ENCODE measurements around the gene GJB6.
"Not testable (repeated sequence)": the region's sequence is repeated elsewhere in the genome, so short reads cannot be mapped to it uniquely, and the experiment has no call there.

Gene GJB6

GRCh38 chr13:20231839-20232555, at the start of gene GJB6:
TSS of gene GJB6 (minus strand) at chr13:20232319. CDS start at chr13:20223480, 8,839 bp downstream.
- in situ Hi-C loops (cut with HindIII; ENCODE audit: low sequenced_read_pairs) = no loop called here

- in situ Hi-C loops (cut with HindIII; ENCODE audit: low sequenced_read_pairs) = not testable (repeated sequence)
Measured at GRCh38 chr13:20276901-20277300, 44.8 kb upstream of the GJB6 start.

DNA sequence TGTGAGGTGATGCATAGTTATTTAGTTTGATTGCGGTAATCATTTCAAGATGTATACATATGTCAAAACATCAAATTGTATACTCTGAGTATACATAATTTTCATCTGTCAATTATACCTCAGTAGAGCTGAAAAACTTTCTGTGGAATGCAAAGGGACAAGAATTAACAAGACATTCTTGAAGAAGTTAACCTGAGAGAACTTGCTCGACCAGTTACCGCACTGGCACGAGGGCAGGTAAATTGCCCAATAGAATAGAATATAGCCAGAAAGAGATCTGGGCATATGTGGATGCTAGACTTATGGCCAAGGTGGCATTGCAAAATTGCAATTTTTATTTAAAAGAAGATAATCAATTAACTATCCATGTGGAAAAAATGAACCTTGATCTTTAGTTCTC, 42.3 kb upstream of the GJB6 start:
- in situ Hi-C loops (cut with HindIII; ENCODE audit: low sequenced_read_pairs) = no loop called here

DNA sequence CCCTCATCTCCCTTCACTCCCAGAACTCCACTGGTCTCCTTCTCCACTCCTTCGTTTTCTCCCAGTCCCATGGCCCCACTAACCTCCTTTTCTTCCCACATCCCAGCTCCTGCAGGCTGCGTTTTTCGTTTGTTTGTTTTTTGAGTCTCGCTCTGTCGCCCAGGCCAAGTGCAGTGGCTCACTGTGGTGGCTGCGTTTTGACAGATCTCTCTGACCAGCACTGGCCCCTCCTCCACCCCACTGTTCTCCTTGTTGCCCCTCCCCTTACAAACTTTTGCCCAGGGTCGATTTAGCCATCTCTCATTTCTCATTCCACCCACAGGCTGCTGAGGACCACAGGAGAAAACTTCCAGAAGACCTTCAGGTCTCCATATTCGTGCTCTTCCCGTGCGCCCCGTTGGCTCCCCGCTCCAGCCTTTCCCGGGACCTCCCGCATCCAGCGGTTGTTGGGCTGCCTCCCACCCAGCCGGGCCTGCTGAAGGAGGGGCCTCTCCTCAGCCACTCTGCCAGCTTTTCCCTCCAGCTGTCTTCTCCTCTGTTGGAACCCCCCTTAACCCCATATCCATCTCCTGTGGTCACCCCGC, 40.6 kb upstream of the GJB6 start:
- in situ Hi-C loops (cut with HindIII; ENCODE audit: low sequenced_read_pairs) = no loop called here

GRCh38 chr13:20272104-20272503, 40.0 kb upstream of the GJB6 start:
- in situ Hi-C loops (cut with HindIII; ENCODE audit: low sequenced_read_pairs) = no loop called here

- in situ Hi-C loops (cut with HindIII; ENCODE audit: low sequenced_read_pairs) = no loop called here
Measured at GRCh38 chr13:20271441-20271840, 39.3 kb upstream of the GJB6 start.

DNA sequence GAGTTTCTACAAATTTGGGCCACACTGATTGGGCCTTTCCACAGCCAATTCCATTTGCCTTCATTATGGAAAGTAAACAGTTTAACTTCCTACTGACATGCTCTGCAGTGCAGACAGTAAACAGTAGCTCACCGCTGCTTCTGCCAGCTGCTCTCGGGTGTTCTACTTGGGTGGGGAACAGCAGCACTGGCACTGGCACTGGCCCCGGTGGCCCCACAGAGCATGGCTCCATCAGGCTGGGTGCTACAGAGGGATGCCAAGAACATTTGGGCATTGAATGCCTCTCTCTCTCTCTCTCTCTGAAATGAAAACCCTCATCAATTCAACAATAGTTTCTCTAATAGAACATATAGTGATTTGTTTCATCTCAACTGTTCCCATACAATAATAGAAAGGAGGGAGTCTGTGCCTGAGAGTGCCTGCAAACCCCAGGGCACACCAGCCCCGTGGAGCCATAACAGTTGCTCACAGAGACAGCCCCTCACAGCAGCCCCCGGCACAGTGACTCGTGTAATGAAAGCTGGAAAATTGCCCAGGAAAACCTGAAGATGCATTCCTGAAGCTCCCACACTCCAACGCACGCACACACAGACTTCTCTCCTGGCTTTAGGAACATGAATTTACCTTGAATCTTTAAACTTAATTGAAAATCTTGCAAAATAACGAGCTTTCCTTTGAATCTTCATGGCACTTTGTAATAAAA, 38.2 kb upstream of the GJB6 start:
- in situ Hi-C loops (cut with HindIII; ENCODE audit: low sequenced_read_pairs) = no loop called here

- in situ Hi-C loops (cut with HindIII; ENCODE audit: low sequenced_read_pairs) = no loop called here
Measured at GRCh38 chr13:20264271-20265018, 32.3 kb upstream of the GJB6 start.

DNA sequence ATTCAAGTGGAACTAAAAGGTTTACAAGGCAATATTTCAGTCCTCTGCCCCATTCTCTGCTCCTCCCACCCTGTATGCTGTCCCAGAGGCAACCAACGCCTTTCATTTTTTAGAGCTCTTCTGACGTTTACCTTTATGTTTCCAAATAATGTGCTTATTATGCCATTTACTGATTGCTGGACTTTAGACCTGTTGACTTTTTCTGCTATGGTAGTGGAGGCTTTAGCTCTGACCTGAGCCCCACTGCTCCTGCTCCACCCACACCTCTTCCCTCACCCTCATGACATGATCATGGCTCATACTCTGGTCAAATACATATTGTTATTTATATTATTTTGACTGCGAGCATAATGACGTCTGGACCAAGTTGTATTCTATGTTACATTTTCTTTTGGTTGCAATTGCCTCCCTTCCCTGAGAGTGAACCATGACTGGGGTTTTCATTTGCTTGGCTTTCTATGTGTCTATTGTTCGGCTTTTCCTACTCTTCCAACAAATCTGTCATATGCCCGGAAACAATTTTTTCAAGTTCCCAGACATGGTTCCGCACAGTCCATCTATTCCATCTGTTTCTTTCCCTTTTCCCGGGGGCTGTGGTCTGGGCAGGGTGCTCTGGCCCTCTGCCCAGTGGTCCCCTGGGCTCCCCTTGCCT, 31.4 kb upstream of the GJB6 start:
- in situ Hi-C loops (cut with HindIII; ENCODE audit: low sequenced_read_pairs) = no loop called here

- in situ Hi-C loops (cut with HindIII; ENCODE audit: low sequenced_read_pairs) = no loop called here
Measured at GRCh38 chr13:20258963-20259288, 26.8 kb upstream of the GJB6 start.

GRCh38 chr13:20258208-20258962, 26.3 kb upstream of the GJB6 start:
- in situ Hi-C loops (cut with HindIII; ENCODE audit: low sequenced_read_pairs) = no loop called here

GRCh38 chr13:20254076-20254475, 22.0 kb upstream of the GJB6 start:
- in situ Hi-C loops (cut with HindIII; ENCODE audit: low sequenced_read_pairs) = loop anchor here (5.0 kb wide), 1 partner anchor 93 kb away; no protein-coding TSS in a partner anchor

DNA sequence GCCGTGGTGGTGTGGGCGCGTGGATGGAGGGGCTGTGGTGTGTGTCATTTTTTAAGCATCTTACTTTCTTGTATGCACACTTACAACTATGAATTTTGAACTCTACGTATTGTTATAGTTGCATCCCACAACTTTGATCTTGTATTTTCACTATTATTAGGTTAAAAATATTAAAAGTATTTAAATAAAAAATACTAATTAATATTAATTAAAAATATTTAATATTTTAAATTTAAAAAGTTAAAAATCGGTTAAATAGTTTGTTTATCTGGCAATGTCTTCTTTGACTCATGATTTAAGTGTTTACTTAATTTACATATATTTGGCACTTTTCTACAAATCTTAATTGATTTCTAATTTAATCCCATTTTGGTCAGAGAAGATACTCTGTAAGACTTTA, 17.8 kb upstream of the GJB6 start:
- in situ Hi-C loops (cut with HindIII; ENCODE audit: low sequenced_read_pairs) = loop anchor here (5.0 kb wide), 1 partner anchor 97 kb away; no protein-coding TSS in a partner anchor

- in situ Hi-C loops (cut with HindIII; ENCODE audit: low sequenced_read_pairs) = no loop called here
Measured at GRCh38 chr13:20247963-20248362, 15.8 kb upstream of the GJB6 start.

- in situ Hi-C loops (cut with HindIII; ENCODE audit: low sequenced_read_pairs) = no loop called here
Measured at GRCh38 chr13:20247403-20247802, 15.3 kb upstream of the GJB6 start.

- in situ Hi-C loops (cut with HindIII; ENCODE audit: low sequenced_read_pairs) = no loop called here
Measured at GRCh38 chr13:20241593-20241992, 9.5 kb upstream of the GJB6 start.

DNA sequence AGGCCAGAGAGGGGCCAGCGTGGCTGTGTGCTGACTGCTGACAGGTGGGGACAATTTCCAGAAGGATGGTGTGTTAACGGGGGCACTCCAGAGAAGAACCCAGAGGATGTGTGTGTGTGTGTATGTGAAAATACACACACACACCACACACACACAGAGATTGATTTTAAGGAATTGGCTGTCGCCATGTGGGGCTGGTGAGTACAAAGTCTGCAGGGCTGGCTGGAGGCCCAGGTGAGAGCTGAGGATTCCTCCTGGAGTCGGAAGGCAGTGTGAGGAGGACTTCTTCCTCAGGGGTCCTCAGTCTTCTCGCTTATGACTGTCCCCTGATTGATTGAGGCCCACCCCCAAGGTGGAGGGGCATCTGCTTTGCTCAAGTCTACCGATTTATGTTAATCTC, 7.6 kb upstream of the GJB6 start:
- in situ Hi-C loops (cut with HindIII; ENCODE audit: low sequenced_read_pairs) = loop anchor here (5.0 kb wide), 1 partner anchor 47 kb away; the partner anchor contains the start of gene GJB2

DNA sequence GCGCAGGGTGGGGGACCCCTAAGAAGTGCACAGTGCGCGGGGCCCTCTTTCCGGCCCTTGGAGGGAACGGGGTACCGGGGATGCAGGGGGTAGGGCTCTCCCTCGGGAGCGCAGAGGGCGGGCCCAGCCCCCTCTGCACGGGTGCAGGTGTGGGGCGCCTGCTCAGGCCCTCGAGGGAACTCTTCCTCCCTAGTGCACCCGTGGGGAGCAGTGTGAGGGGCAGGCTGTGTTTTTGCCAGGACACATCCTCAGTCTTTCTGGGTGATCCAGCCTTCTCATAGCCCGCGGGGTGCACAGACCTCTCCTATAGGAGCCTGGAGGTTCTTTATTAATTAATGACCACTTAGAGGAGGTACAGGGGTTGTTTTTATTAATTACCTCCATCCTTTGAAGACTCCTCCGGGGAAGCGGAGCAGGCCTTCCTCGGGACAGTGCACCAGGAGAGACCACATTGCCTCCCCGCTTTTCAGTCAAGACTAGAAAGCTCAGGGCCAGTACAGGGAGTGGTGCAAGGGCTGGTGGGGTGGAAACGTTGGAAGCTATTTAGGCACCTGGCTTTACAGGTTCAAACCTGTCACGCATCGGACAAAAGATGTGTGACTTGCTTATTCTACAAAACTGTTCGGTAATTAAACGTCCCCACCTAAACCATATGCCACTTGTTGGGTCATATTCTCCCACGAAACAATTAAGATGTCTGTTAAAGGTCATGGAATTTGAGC, 598 bp upstream of the GJB6 start:
- in situ Hi-C loops (cut with HindIII; ENCODE audit: low sequenced_read_pairs) = no loop called here
